ENCODE measurements around the gene NUP188.

The NUP188 gene, protein sequence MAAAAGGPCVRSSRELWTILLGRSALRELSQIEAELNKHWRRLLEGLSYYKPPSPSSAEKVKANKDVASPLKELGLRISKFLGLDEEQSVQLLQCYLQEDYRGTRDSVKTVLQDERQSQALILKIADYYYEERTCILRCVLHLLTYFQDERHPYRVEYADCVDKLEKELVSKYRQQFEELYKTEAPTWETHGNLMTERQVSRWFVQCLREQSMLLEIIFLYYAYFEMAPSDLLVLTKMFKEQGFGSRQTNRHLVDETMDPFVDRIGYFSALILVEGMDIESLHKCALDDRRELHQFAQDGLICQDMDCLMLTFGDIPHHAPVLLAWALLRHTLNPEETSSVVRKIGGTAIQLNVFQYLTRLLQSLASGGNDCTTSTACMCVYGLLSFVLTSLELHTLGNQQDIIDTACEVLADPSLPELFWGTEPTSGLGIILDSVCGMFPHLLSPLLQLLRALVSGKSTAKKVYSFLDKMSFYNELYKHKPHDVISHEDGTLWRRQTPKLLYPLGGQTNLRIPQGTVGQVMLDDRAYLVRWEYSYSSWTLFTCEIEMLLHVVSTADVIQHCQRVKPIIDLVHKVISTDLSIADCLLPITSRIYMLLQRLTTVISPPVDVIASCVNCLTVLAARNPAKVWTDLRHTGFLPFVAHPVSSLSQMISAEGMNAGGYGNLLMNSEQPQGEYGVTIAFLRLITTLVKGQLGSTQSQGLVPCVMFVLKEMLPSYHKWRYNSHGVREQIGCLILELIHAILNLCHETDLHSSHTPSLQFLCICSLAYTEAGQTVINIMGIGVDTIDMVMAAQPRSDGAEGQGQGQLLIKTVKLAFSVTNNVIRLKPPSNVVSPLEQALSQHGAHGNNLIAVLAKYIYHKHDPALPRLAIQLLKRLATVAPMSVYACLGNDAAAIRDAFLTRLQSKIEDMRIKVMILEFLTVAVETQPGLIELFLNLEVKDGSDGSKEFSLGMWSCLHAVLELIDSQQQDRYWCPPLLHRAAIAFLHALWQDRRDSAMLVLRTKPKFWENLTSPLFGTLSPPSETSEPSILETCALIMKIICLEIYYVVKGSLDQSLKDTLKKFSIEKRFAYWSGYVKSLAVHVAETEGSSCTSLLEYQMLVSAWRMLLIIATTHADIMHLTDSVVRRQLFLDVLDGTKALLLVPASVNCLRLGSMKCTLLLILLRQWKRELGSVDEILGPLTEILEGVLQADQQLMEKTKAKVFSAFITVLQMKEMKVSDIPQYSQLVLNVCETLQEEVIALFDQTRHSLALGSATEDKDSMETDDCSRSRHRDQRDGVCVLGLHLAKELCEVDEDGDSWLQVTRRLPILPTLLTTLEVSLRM (N-terminal part only)

GRCh38 chr9:128947527-128948301, at the start of gene NUP188, which contains the start of gene DOLK:
TSS of gene NUP188 (plus strand) at chr9:128947699. CDS start at chr9:128947720, 21 bp downstream.
TSS of gene DOLK (minus strand) at chr9:128947603. CDS start at chr9:128947303, 300 bp downstream.
- peak; percentile 29 to 99 (median 92) for DNase-seq

DNA sequence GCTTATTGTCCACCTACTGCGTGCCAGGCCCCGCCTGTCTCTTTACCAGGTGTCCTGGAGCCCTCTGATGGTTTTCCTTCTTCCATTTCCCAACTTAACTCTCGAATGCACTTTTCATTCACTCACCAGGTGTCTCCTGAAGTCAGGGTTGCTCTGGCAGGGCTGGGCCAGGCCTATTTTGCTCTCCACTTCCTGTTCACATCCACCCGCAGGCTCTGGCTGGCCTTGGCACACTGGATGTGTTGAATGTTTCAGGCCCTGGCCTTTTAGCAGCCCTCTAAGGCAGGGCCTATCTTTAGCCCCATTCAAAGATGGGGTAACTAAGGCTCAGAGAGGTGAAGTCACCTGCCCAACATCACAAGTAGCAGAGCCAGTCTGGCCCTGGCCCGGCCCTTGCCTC, 49.1 kb upstream of the NUP188 start:
- DNase-seq = no peak

- peak in 24 of 56 donors; percentile 10 to 72 (median 31) for DNase-seq
Measured at GRCh38 chr9:128898845-128899565, 48.5 kb upstream of the NUP188 start.

DNA sequence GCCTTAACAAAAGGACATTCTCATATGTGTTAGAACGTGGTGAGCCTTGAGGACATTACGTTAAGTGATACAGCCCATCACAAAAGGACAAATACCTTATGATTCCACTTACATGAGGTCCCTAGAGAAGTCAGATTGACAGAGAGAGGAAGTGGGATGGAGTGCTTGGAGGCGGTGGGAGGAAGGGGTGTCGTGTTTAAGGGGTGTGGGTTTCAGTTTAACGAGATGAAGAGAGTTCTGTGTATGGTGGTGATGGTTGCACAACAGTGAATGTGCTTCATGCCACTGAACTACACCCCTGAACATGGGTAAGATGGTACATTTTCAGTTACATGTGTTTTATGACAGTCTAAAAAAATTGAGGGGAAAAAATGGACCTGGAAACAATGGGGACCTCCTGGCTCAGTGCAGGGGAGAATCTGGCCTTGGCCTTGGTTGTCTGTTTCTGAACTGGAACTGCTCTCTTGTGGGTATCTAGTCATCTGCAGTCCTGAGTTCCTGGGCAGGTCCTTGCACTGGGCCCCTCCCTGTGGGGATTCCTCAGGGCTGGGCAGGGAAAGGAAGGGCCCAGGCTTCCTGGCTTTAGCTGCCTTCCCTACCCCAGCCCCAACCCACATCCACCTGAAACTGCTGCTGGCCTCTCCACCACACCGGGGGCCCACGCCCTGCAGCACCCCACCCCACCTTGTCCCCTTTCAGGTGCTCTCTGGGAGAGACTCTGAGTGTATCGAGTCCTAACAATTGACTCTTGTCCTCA, 47.8 kb upstream of the NUP188 start:
- no peak for DNase-seq

- DNase-seq = no peak
Measured at GRCh38 chr9:128901379-128901778, 46.1 kb upstream of the NUP188 start.

DNA sequence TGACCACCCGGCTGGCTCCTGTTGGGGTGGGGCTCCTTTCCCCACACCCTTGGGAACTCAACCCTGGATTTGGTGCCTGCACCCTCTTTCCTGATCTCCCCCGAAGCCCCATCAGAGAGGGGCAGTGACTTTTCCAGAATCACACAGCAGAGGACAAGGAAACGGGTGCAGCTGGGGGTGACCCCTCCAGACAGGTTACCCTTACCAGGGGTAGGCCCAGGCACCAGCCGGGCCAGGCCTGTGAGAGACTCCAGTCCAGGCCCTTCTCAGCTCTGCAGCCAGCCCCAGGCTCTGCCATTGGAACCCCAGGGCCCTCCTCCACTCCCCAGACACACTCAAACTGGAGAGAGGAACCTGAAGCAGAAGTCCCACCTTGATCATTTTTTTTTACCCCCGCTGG, 45.7 kb upstream of the NUP188 start:
- DNase-seq = no peak

GRCh38 chr9:128902351-128903078, 45.0 kb upstream of the NUP188 start:
- peak in 13 of 56 donors; percentile 10 to 63 (median 28) for DNase-seq

- DNase-seq = no peak
Measured at GRCh38 chr9:128903079-128903461, 44.4 kb upstream of the NUP188 start.

- no peak for DNase-seq
Measured at GRCh38 chr9:128903871-128904620, 43.5 kb upstream of the NUP188 start.

GRCh38 chr9:128905964-128906363, 41.5 kb upstream of the NUP188 start:
- DNase-seq = no peak

- DNase-seq = no peak
Measured at GRCh38 chr9:128906741-128907140, 40.8 kb upstream of the NUP188 start.

DNA sequence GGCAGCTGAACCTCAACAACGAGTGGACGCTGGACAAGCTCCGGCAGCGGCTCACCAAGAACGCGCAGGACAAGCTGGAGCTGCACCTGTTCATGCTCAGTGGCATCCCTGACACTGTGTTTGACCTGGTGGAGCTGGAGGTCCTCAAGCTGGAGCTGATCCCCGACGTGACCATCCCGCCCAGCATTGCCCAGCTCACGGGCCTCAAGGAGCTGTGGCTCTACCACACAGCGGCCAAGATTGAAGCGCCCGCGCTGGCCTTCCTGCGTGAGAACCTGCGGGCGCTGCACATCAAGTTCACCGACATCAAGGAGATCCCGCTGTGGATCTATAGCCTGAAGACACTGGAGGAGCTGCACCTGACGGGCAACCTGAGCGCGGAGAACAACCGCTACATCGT, 39.1 kb upstream of the NUP188 start:
- DNase-seq = no peak

DNA sequence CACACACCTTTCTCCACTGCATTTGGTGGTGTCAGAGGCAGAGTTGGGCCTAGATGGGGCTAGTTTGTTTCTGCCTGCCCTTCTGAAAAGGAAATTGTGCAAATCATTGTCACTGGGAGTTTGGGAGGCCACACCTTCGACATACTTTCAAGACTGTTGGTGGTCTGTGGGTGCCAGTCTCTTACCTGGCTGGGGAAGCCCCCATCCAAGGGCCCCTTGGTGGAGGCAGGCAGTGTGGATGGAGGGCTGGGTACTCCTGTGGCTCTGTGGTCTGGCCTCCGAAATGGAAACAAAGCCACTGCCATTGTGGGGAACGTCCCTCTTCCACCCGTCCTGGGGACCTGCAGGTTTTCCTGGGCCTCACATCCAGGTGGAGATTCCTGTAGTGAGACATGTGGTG, 37.6 kb upstream of the NUP188 start:
- no peak for DNase-seq

DNA sequence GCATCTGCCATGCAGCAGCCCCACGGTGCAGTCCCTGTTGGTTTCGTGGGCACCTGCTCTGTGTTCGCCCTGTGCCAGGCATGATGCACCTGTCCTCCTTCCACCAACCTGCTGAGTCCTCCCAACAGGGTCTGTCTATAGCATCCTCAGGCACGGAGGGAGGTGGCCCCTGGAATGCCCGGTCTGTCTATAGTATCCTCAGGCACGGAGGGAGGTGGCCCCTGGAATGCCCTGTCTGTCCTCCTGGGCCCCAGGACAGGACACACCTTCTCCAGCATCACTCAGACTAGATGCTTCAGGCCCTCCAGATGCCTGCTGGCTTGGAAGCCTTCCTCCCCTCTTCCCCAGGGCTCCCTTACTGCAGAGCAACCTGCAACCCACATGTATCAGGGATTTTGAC, 36.6 kb upstream of the NUP188 start:
- no peak for DNase-seq

GRCh38 chr9:128911529-128912035, 35.9 kb upstream of the NUP188 start:
- peak in 4 of 56 donors; percentile 11 to 37 (median 23) for DNase-seq

- peak in 21 of 56 donors; percentile 16 to 67 (median 40) for DNase-seq
Measured at GRCh38 chr9:128912270-128912853, 35.1 kb upstream of the NUP188 start.

Data from nucleus accumbens (tissue), 56 donors.